B cell (primary cell): ENCODE measurements around the gene PLCB4. TPM values are rescaled to one million over a fixed set of nuclear protein-coding genes. Genes with fewer than 3 reads are reported as not detected.

ENCODE experiments used
- ATAC-seq: fragments of 200-7000 bp; cut with Tn5 transposase; one replicate; pipeline ENCODE4 v1.10.0; 2021; ENCODE audit warnings: low read depth, mild to moderate bottlenecking, moderate number of reproducible peaks, moderate library complexity
- CTCF ChIA-PET: fragments of 350-600 bp; sonication (Branson Sonifier 250); formaldehyde crosslinking; loops from one replicate; lab custom pipeline; 2021; ENCODE audit warnings: antibody characterized with exemption, inconsistent platforms; lab: Charles Lee
- POLR2A ChIA-PET: fragments of 350-600 bp; sonication (Branson Sonifier 250); formaldehyde crosslinking; loops from one replicate; lab custom pipeline; 2021; ENCODE audit warnings: antibody characterized with exemption; lab: Charles Lee
- DNase-seq: peaks from one replicate; pipeline ENCODE4 v3.0.0; 2013
- H2AFZ ChIP-seq: 2 replicates; pipeline ENCODE4 v1.6.1; 2012; ENCODE audit warnings: mild to moderate bottlenecking, low read depth, low read length; ENCODE audit not compliant: insufficient read depth, poor library complexity, severe bottlenecking
- H3K27ac ChIP-seq, 2 donors: 1 replicate in 1 of 2; 2 replicates in 1 of 2; pipeline ENCODE4 v1.5.1; 2012 to 2013; ENCODE audit warnings: low read length in 2 of 2, mild to moderate bottlenecking in 2 of 2, moderate library complexity in 1 of 2
- H3K27me3 ChIP-seq, 4 experiments: fragments of 200-600 bp in 1 of 4; sonication (generic) in 1 of 4; replicated peaks in 1 of 4; 1 replicate in 2 of 4; 2 replicates in 2 of 4; pipeline versions ENCODE4 v1.6.1 to v1.7.0; 2013 to 2016; ENCODE audit warnings: low read length in 3 of 4, mild to moderate bottlenecking in 2 of 4, mixed read lengths in 1 of 4, moderate library complexity in 1 of 4; ENCODE audit not compliant: insufficient read depth in 4 of 4, control insufficient read depth in 3 of 4; ENCODE audit errors: control extremely low read depth in 1 of 4
- H3K36me3 ChIP-seq, 2 experiments: replicated peaks in 1 of 2; 1 replicate in 1 of 2; 2 replicates in 1 of 2; pipeline versions ENCODE4 v1.6.1 to v1.7.1; 2013; ENCODE audit warnings: low read length in 1 of 2; ENCODE audit not compliant: insufficient read depth in 2 of 2, control insufficient read depth in 1 of 2; ENCODE audit errors: control extremely low read depth in 1 of 2, extremely low read depth in 1 of 2
- H3K4me1 ChIP-seq, 2 donors: fragments of 200-600 bp in 1 of 2; sonication (generic) in 1 of 2; 1 replicate in 1 of 2; 2 replicates in 1 of 2; pipeline versions ENCODE4 v1.5.1 to v1.6.1; 2013 to 2017; ENCODE audit warnings: low read length in 2 of 2; ENCODE audit not compliant: control insufficient read depth in 2 of 2, insufficient read depth in 2 of 2
- H3K4me2 ChIP-seq: replicated peaks from 2 replicates; pipeline ENCODE3; 2012; ENCODE audit warnings: mild to moderate bottlenecking, low read depth, low read length; ENCODE audit not compliant: poor library complexity, severe bottlenecking
- H3K4me3 ChIP-seq, 5 experiments: fragments of 200-600 bp in 1 of 5; sonication (generic) in 1 of 5; 1 replicate in 3 of 5; 2 replicates in 2 of 5; pipeline versions ENCODE4 v1.5.1 to v1.7.0; 2011 to 2016; ENCODE audit warnings: low read length in 4 of 5, mild to moderate bottlenecking in 4 of 5, low read depth in 2 of 5, control low read depth in 1 of 5, moderate library complexity in 1 of 5; ENCODE audit not compliant: insufficient read depth in 1 of 5; ENCODE audit errors: control extremely low read depth in 1 of 5, extremely low read depth in 1 of 5
- H3K79me2 ChIP-seq: fragments of 200-600 bp; sonication (generic); one replicate; pipeline ENCODE4 v1.6.0; 2016; ENCODE audit warnings: low read length; ENCODE audit not compliant: control insufficient read depth, insufficient read depth
- H3K9ac ChIP-seq: fragments of 200-600 bp; sonication (generic); 2 replicates; pipeline ENCODE4 v1.6.1; 2017; ENCODE audit warnings: mild to moderate bottlenecking, low read length, moderate library complexity
- H3K9me3 ChIP-seq, 3 donors: one replicate each; pipeline versions ENCODE4 v1.6.1 to v1.7.1; 2013; ENCODE audit warnings: low read length in 2 of 3; ENCODE audit not compliant: control insufficient read depth in 2 of 3, insufficient read depth in 1 of 3; ENCODE audit errors: control extremely low read depth in 1 of 3
- H4K20me1 ChIP-seq: 2 replicates; pipeline ENCODE4 v1.6.0; 2012; ENCODE audit warnings: mild to moderate bottlenecking, low read length; ENCODE audit not compliant: insufficient read depth, control insufficient read depth, poor library complexity, severe bottlenecking
- H3K27ac Mint-ChIP-seq: one replicate; pipeline ENCODE4 v1.8.0; 2021; ENCODE audit warnings: mixed read lengths
- H3K27me3 Mint-ChIP-seq: one replicate; pipeline ENCODE4 v1.8.0; 2021; ENCODE audit warnings: mixed read lengths
- H3K4me1 Mint-ChIP-seq: one replicate; pipeline ENCODE4 v1.8.0; 2021; ENCODE audit warnings: mixed read lengths
- H3K4me3 Mint-ChIP-seq: one replicate; pipeline ENCODE4 v1.8.0; 2021; ENCODE audit warnings: mixed read lengths
- H3K9me3 Mint-ChIP-seq: one replicate; pipeline ENCODE4 v1.8.0; 2022; ENCODE audit warnings: mixed read lengths; ENCODE audit not compliant: insufficient read depth
- EZH2 ChIP-seq: IDR thresholded peaks from 2 replicates; pipeline ENCODE4 v1.6.1; 2012; ENCODE audit warnings: borderline replicate concordance, low read depth, mild to moderate bottlenecking, moderate library complexity, low read length; ENCODE audit not compliant: insufficient read depth, poor library complexity, severe bottlenecking
- WGBS: methylation state at CpG from one replicate; pipeline ENCODE4 v1.1.5; 2013; ENCODE audit warnings: missing lambda C conversion rate; ENCODE audit not compliant: insufficient coverage; 5-methylcytosine and 5-hydroxymethylcytosine counted together
- intact Hi-C: fragments of 100-400 bp; cut with micrococcal nuclease; formaldehyde crosslinking; loops from one replicate; pipeline ENCODE4 v1.10.0; 2022
- polyA plus RNA-seq: library from polyadenylated mRNA; depleted of rRNA; stranded (reverse); fragments of >200 nt; gene quantifications from 2 replicates; pipeline ENCODE4 v1.2.3, GENCODE V29; 2012
- total RNA-seq, 2 donors: library from RNA; stranded (reverse); fragments of 120-200 nt in 1 of 2; gene quantifications; 1 replicate in 1 of 2; 2 replicates in 1 of 2; pipeline versions ENCODE4 v1.2.3 to v1.2.4, GENCODE V29; 2013 to 2022
- TF ChIP-seq, protein P1 (sequence below): fragments of 200-600 bp; IDR thresholded peaks from one replicate; pipeline ENCODE4 v1.8.0; 2022; ENCODE audit warnings: antibody characterized with exemption, mild to moderate bottlenecking

The PLCB4 gene
- total and polyA plus RNA-seq, 2 donors (not counting 1 experiment from before 2014, with no cell fraction given): not detected

- no peak overlapping the region for H3K27ac Mint-ChIP-seq
- no peak overlapping the region for H3K27ac ChIP-seq
- H3K4me1 Mint-ChIP-seq: no peaks in the 10 kb centered on the region
- ChIA-PET CTCF (no interaction called here), POLR2A (no interaction called here)
- no peak overlapping the region for H3K9ac ChIP-seq
- no peaks in the 10 kb centered on the region for H3K27me3 Mint-ChIP-seq
- no peak for DNase-seq
- no peak overlapping the region for H3K4me2 ChIP-seq
- WGBS: no CpG with 5 or more reads among the region's 2 CpGs
- H3K27me3 ChIP-seq: no peaks in the 10 kb centered on the region
- no peak for TF ChIP-seq EZH2
- TF ChIP-seq, protein P1, sequence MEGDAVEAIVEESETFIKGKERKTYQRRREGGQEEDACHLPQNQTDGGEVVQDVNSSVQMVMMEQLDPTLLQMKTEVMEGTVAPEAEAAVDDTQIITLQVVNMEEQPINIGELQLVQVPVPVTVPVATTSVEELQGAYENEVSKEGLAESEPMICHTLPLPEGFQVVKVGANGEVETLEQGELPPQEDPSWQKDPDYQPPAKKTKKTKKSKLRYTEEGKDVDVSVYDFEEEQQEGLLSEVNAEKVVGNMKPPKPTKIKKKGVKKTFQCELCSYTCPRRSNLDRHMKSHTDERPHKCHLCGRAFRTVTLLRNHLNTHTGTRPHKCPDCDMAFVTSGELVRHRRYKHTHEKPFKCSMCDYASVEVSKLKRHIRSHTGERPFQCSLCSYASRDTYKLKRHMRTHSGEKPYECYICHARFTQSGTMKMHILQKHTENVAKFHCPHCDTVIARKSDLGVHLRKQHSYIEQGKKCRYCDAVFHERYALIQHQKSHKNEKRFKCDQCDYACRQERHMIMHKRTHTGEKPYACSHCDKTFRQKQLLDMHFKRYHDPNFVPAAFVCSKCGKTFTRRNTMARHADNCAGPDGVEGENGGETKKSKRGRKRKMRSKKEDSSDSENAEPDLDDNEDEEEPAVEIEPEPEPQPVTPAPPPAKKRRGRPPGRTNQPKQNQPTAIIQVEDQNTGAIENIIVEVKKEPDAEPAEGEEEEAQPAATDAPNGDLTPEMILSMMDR: no peak
- no peaks in the 10 kb centered on the region for H4K20me1 ChIP-seq
- H3K4me3 Mint-ChIP-seq: no peak overlapping the region
- H2AFZ ChIP-seq: no peak overlapping the region
- no peaks in the 10 kb centered on the region for H3K36me3 ChIP-seq
- intact Hi-C loops: no loop called here
- H3K9me3 ChIP-seq: no peaks in the 10 kb centered on the region
- H3K4me3 ChIP-seq: no peak overlapping the region
- no peaks in the 10 kb centered on the region for H3K79me2 ChIP-seq
- no peaks in the 10 kb centered on the region for H3K9me3 Mint-ChIP-seq
- no peak for ATAC-seq
- no peaks in the 10 kb centered on the region for H3K4me1 ChIP-seq
Observed at GRCh38 chr20:9022376-9022775, 46.5 kb upstream of the PLCB4 start.

DNA sequence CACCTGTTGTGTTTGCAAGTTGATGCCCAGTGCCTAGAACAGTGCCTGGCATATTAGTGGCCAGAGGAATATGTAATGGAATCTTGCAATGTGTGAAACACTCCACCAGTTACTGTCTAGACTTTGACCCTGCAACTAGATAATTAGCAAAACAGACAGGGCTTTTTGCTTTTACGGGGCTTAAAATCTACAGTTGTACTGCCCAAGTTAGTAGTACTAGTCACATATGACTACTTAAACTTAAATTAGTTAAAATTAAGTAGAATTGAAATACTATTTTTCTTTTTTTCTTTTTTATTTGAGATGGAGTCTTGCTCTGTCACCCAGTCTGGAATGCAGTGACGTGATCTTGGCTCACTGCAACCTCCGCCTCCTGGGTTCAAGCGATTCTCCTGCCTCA lies 44.3 kb upstream of the PLCB4 start:
- Mint-ChIP-seq H3K27me3 (no peaks in the 10 kb centered on the region), H3K4me3 (no peak overlapping the region), H3K27ac (no peak overlapping the region), H3K9me3 (no peaks in the 10 kb centered on the region), H3K4me1 (no peaks in the 10 kb centered on the region)
- DNase-seq (no peak), ATAC-seq (no peak)
- no CpG with 5 or more reads among the region's 4 CpGs for WGBS
- H3K9ac ChIP-seq: no peak overlapping the region
- H4K20me1 ChIP-seq: no peaks in the 10 kb centered on the region
- no peak overlapping the region for H3K27ac ChIP-seq
- ChIA-PET POLR2A (no interaction called here), CTCF (no interaction called here)
- H2AFZ ChIP-seq: no peak overlapping the region
- no peaks in the 10 kb centered on the region for H3K4me1 ChIP-seq
- intact Hi-C loops: no loop called here
- no peaks in the 10 kb centered on the region for H3K9me3 ChIP-seq
- no peaks in the 10 kb centered on the region for H3K27me3 ChIP-seq
- no peak overlapping the region for H3K4me3 ChIP-seq
- no peaks in the 10 kb centered on the region for H3K79me2 ChIP-seq
- TF ChIP-seq, protein P1: no peak
- no peak for TF ChIP-seq EZH2
- no peaks in the 10 kb centered on the region for H3K36me3 ChIP-seq
- H3K4me2 ChIP-seq: no peak overlapping the region
